AG04449 (cell line): ENCODE measurements around the gene RTL9.

Source experiments
- CTCF ChIA-PET: fragments of 350-600 bp; formaldehyde crosslinking; extraction: SDS; loops from one replicate; lab custom pipeline; 2021; ENCODE audit warnings: antibody characterized with exemption; lab: Yijun Ruan, JAX
- POLR2A ChIA-PET: fragments of 400-600, 350-600 bp; formaldehyde crosslinking; extraction: SDS; loops from one replicate; lab custom pipeline; 2020; ENCODE audit warnings: antibody characterized with exemption, inconsistent platforms; lab: Yijun Ruan, JAX
- DNase-seq: peaks from one replicate; pipeline ENCODE4 v3.0.0-alpha.2; 2010; ENCODE audit warnings: low read depth, low spot score
- H3K4me3 ChIP-seq: 2 replicates; pipeline ENCODE4 v1.5.1; 2011; ENCODE audit warnings: low read depth, mild to moderate bottlenecking, control low read depth, low read length
- TF ChIP-seq, protein P1 (sequence below): IDR thresholded peaks from one replicate; pipeline ENCODE4 v1.5.1; 2011; ENCODE audit warnings: mild to moderate bottlenecking, moderate library complexity, low read length, control low read depth, inconsistent platforms; ENCODE audit not compliant: insufficient read depth; ENCODE audit errors: missing control alignments

RTL9 gene

DNA sequence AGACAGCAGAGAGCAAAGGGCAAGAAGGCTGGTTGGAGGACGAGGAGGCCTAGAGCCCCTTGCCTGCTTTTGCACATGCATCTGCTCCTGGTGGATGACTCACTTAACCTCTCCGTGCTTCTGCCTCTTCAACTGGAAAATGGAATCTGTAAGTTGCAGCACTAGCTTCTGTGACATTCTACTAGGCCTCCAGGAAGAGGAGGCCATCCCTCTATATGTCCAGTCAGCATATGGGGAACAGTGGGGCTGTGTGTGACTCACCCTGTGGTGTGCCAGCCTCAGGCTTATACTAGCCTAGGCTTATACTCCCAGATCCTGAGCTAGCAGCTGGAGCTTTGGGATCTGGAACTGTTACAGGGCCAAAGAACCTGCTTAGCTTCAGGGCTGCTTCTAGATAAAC, 36.0 kb downstream of the RTL9 start:
- DNase-seq: no peak
- CTCF ChIA-PET: interaction anchor here (0.9 to 2.2 kb wide), 5 partner anchors 11 to 239 kb away, joined by 3 to 10 read pairs (median 3); no protein-coding TSS in a partner anchor
- POLR2A ChIA-PET: no interaction called here
- TF ChIP-seq, protein P1, sequence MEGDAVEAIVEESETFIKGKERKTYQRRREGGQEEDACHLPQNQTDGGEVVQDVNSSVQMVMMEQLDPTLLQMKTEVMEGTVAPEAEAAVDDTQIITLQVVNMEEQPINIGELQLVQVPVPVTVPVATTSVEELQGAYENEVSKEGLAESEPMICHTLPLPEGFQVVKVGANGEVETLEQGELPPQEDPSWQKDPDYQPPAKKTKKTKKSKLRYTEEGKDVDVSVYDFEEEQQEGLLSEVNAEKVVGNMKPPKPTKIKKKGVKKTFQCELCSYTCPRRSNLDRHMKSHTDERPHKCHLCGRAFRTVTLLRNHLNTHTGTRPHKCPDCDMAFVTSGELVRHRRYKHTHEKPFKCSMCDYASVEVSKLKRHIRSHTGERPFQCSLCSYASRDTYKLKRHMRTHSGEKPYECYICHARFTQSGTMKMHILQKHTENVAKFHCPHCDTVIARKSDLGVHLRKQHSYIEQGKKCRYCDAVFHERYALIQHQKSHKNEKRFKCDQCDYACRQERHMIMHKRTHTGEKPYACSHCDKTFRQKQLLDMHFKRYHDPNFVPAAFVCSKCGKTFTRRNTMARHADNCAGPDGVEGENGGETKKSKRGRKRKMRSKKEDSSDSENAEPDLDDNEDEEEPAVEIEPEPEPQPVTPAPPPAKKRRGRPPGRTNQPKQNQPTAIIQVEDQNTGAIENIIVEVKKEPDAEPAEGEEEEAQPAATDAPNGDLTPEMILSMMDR: no peak
- H3K4me3 ChIP-seq: no peak overlapping the region

DNA sequence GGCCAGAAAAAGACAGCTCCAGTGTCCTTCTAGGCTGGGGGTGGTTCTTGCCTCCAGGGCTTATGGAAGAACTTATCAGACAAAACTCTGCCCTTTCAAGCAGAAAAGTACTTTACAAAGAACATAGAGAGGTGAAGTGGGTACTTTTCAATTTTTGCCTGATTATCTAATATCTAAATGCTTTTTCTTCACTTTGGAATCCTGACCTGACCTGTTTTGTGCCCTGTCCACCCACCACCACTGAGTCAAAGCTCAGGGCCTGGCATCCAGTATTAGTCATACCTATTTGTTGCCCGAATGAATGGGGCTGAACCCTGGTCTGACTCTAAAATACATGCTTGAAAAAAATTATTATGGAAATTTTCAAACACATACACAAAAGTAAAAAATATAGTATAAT, 37.2 kb downstream of the RTL9 start:
- H3K4me3 ChIP-seq: no peak overlapping the region
- TF ChIP-seq, protein P1: no peak
- ChIA-PET CTCF (interaction anchor here (2.0 to 2.2 kb wide), 2 partner anchors 13 to 17 kb away, joined by 5 to 10 read pairs; no protein-coding TSS in a partner anchor), POLR2A (no interaction called here)
- no peak for DNase-seq

DNA sequence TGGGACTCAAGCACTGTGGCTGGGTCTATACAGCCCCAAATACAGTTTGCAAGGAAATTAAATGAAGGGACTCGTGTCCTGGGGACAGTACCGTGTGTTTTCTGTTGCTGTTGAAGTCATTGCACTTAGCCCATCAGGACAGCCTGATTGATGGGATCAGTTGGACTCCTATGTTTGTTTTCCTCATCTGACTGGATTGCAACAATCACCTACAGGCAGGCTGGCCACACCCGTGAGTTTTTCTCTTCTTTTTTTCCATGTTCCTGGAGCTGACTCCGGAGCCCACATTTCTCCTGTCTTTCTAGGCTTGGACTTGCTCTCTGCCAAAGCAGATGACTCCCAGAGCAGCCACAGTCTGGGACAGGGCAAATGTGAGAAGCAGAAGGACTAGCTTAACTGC, 38.1 kb downstream of the RTL9 start:
- CTCF ChIA-PET: interaction anchor here (0.8 to 2.2 kb wide), 3 partner anchors 12 to 236 kb away, joined by 3 to 10 read pairs (median 5); no protein-coding TSS in a partner anchor
- H3K4me3 ChIP-seq: no peak overlapping the region
- TF ChIP-seq, protein P1: no peak
- POLR2A ChIA-PET: no interaction called here
- DNase-seq: no peak

DNA sequence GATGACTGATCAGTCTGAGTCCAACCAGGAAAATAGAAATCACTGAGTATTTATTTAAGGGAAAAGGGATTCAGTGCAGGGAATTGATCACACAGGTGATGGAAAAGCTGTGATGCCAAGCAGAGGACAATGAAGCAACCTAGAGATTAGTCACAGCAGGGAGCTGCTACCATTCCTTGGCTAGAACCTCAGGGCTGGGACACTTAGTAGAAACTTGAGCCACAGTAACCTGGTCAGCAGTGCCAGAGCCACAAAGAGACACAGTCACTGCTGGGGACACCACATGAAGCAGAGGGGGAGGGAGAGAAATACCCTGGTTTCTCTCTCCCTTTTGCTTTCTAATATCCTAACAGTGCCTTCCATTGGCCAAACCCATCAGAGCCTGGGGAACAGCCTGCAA, 38.7 kb downstream of the RTL9 start:
- no peak for DNase-seq
- ChIA-PET CTCF (interaction anchor here (0.8 kb wide), 1 partner anchor 236 kb away, joined by 3 read pairs; no protein-coding TSS in a partner anchor), POLR2A (no interaction called here)
- TF ChIP-seq, protein P1: no peak
- H3K4me3 ChIP-seq: no peak overlapping the region

DNA sequence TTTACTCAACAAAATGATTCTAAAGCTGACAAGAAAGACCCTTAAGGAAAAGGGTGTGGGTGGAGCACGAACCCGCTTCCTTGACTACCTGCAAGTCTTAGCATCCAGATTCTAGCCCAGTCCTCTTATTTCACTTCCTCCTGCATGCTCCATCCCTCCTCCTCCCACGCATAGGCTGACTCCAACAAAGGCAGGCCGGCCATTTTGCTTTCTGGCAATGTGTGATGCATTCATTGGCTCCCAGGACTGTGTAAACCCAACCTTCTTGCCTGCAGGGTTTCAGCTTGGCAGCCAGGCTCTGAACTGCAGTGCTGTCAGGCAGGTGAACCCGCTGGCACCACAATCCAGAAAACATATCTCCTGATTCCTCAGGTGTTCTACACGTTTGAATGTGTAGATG, 39.3 kb downstream of the RTL9 start:
- ChIA-PET CTCF (no interaction called here), POLR2A (no interaction called here)
- TF ChIP-seq, protein P1: no peak
- DNase-seq: no peak
- H3K4me3 ChIP-seq: no peak overlapping the region

DNA sequence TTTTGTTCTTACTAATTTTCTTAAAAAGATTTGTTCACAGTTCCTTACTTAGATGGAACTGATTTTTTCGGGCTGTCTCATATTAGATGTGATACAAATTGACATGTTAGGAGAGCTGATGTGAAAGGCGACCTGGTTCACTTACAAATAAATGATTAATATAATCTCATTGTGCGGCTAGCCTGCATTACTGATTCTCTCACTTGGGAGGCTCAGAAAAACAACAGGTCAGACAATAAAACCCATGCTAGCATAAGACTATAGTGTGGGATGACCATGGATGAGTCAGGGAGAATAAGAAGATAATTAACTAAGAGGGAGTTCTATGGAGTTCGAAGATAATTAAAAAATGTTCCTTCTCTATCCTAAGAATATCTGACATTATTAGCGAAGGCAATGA, 40.8 kb downstream of the RTL9 start:
- TF ChIP-seq, protein P1: no peak
- DNase-seq: no peak
- CTCF ChIA-PET: no interaction called here
- H3K4me3 ChIP-seq: no peak overlapping the region
- POLR2A ChIA-PET: no interaction called here
